Measurements from ENCODE around the gene AURKAIP1.
"Not testable (repeated sequence)": the region's sequence is repeated elsewhere in the genome, so short reads cannot be mapped to it uniquely, and the experiment has no call there.

Gene AURKAIP1

GRCh38 chr1:1419363-1419812 lies 44.4 kb upstream of the AURKAIP1 start:
- TF ChIP-seq SPI1 (IDR thresholded peaks at IDR 0.05; ENCODE audit: low read depth, low read length) (no peak), TAF1 (IDR thresholded peaks at IDR 0.05; ENCODE audit: low read depth, low read length) (no peak), PAX5 (IDR thresholded peaks at IDR 0.05; ENCODE audit: insufficient read depth, low read length, severe bottlenecking) (no peak), POLR2AphosphoS5 (IDR thresholded peaks at IDR 0.05; ENCODE audit: low read depth, low read length) (no peak), POU2F2 (IDR thresholded peaks at IDR 0.05; ENCODE audit: low read depth, low read length) (no peak), POLR2A (IDR thresholded peaks at IDR 0.05; ENCODE audit: low read depth, low read length) (no peak)
- DNase-seq (ENCODE audit: insufficient read length, low spot score) (no peak), FAIRE-seq (no peak)

GRCh38 chr1:1418464-1419362 lies 43.7 kb upstream of the AURKAIP1 start:
- TF ChIP-seq POLR2A (IDR thresholded peaks at IDR 0.05; ENCODE audit: low read depth, low read length) (no peak), SPI1 (IDR thresholded peaks at IDR 0.05; ENCODE audit: low read depth, low read length) (no peak), TAF1 (IDR thresholded peaks at IDR 0.05; ENCODE audit: low read depth, low read length) (no peak), POLR2AphosphoS5 (IDR thresholded peaks at IDR 0.05; ENCODE audit: low read depth, low read length) (no peak), PAX5 (IDR thresholded peaks at IDR 0.05; ENCODE audit: insufficient read depth, low read length, severe bottlenecking) (no peak), POU2F2 (IDR thresholded peaks at IDR 0.05; ENCODE audit: low read depth, low read length) (no peak)
- peak; percentile 43 for DNase-seq (ENCODE audit: insufficient read length, low spot score)
- peak; percentile 69 for FAIRE-seq

GRCh38 chr1:1417825-1418463 lies 42.9 kb upstream of the AURKAIP1 start:
- peak; percentile 66; the same call in 1 of the 2 replicates for TF ChIP-seq POU2F2 (IDR thresholded peaks at IDR 0.05; ENCODE audit: low read depth, low read length)
- peak; percentile 84 for FAIRE-seq
- not testable (repeated sequence) for DNase-seq (ENCODE audit: insufficient read length, low spot score)

GRCh38 chr1:1417396-1417795 lies 42.4 kb upstream of the AURKAIP1 start:
- FAIRE-seq; DNase-seq (ENCODE audit: insufficient read length, low spot score): not testable (repeated sequence)

GRCh38 chr1:1415751-1416150 lies 40.7 kb upstream of the AURKAIP1 start:
- no peak for TF ChIP-seq TAF1 (IDR thresholded peaks at IDR 0.05; ENCODE audit: low read depth, low read length)
- no peak for TF ChIP-seq POU2F2 (IDR thresholded peaks at IDR 0.05; ENCODE audit: low read depth, low read length)
- no peak for TF ChIP-seq POLR2A (IDR thresholded peaks at IDR 0.05; ENCODE audit: low read depth, low read length)
- no peak for TF ChIP-seq PAX5 (IDR thresholded peaks at IDR 0.05; ENCODE audit: insufficient read depth, low read length, severe bottlenecking)
- TF ChIP-seq SPI1 (IDR thresholded peaks at IDR 0.05; ENCODE audit: low read depth, low read length), result no peak
- TF ChIP-seq POLR2AphosphoS5 (IDR thresholded peaks at IDR 0.05; ENCODE audit: low read depth, low read length), result no peak
- DNase-seq (ENCODE audit: insufficient read length, low spot score) (no peak), FAIRE-seq (peak; percentile 38)

- FAIRE-seq; DNase-seq (ENCODE audit: insufficient read length, low spot score): not testable (repeated sequence)
Measured at GRCh38 chr1:1412311-1412902, 37.4 kb upstream of the AURKAIP1 start.

- TF ChIP-seq POLR2AphosphoS5 (IDR thresholded peaks at IDR 0.05; ENCODE audit: low read depth, low read length), result 0 out of 2 replicates have a peak, but pooled peaks have one; percentile 26
- no peak for TF ChIP-seq PAX5 (IDR thresholded peaks at IDR 0.05; ENCODE audit: insufficient read depth, low read length, severe bottlenecking)
- no peak for FAIRE-seq
- DNase-seq (ENCODE audit: insufficient read length, low spot score), result no peak
Measured at GRCh38 chr1:1411626-1412025, 36.6 kb upstream of the AURKAIP1 start.

GRCh38 chr1:1410238-1410637 lies 35.2 kb upstream of the AURKAIP1 start:
- FAIRE-seq; DNase-seq (ENCODE audit: insufficient read length, low spot score): not testable (repeated sequence)

GRCh38 chr1:1407636-1408318 lies 32.8 kb upstream of the AURKAIP1 start:
- TF ChIP-seq TAF1 (IDR thresholded peaks at IDR 0.05; ENCODE audit: low read depth, low read length), result no peak
- TF ChIP-seq PAX5 (IDR thresholded peaks at IDR 0.05; ENCODE audit: insufficient read depth, low read length, severe bottlenecking), result peak; percentile 84
- TF ChIP-seq SPI1 (IDR thresholded peaks at IDR 0.05; ENCODE audit: low read depth, low read length), result no peak
- DNase-seq (ENCODE audit: insufficient read length, low spot score) (no peak), FAIRE-seq (peak; percentile 13)

GRCh38 chr1:1406821-1407635 lies 32.0 kb upstream of the AURKAIP1 start, which contains the start of gene MRPL20:
Gene MRPL20, minus strand, starts transcription at chr1:1407293. Its CDS starts 76 bp downstream, at chr1:1407217.
- FAIRE-seq, result peak; percentile 98
- DNase-seq (ENCODE audit: insufficient read length, low spot score), result peak; percentile 99

More at GRCh38 chr1:1406821-1407635, 32.0 kb upstream of the AURKAIP1 start, which contains the start of gene MRPL20:
- peak; percentile 96 for TF ChIP-seq POLR2AphosphoS5 (IDR thresholded peaks at IDR 0.05; ENCODE audit: low read depth, low read length)
- peak; percentile 57 for TF ChIP-seq POU2F2 (IDR thresholded peaks at IDR 0.05; ENCODE audit: low read depth, low read length)
- peak; percentile 5; the same call in 1 of the 2 replicates for TF ChIP-seq SPI1 (IDR thresholded peaks at IDR 0.05; ENCODE audit: low read depth, low read length)
- TF ChIP-seq POLR2A (IDR thresholded peaks at IDR 0.05; ENCODE audit: low read depth, low read length), result peak; percentile 94
- TF ChIP-seq TAF1 (IDR thresholded peaks at IDR 0.05; ENCODE audit: low read depth, low read length), result peak; percentile 96
- TF ChIP-seq PAX5 (IDR thresholded peaks at IDR 0.05; ENCODE audit: insufficient read depth, low read length, severe bottlenecking), result no peak
